Heart left ventricle (tissue), 16 donors: ENCODE data around the gene HIGD1C. TPM values are rescaled to one million over a fixed set of nuclear protein-coding genes. Genes with fewer than 3 reads are reported as not detected.

ENCODE experiments used
- ATAC-seq, 4 donors: fragments of 200-7000 bp; cut with Tn5 transposase; one replicate each; pipeline ENCODE4 v1.9.1; 2020 to 2022; ENCODE audit warnings: moderate library complexity in 4 of 4, mild to moderate bottlenecking in 3 of 4, moderate number of reproducible peaks in 1 of 4
- DNase-seq, 5 donors: peaks; one replicate each; pipeline ENCODE4 v3.0.0-alpha.2; 2020
- H3K27ac ChIP-seq, 12 donors: fragments of 200-600 bp; sonication (generic) in 4 of 12; one replicate each; pipeline versions ENCODE4 v1.5.0 to v1.8.0; 2016 to 2022; ENCODE audit warnings: mild to moderate bottlenecking in 2 of 12
- H3K27me3 ChIP-seq, 9 donors: fragments of 200-600 bp; sonication (generic) in 2 of 9; one replicate each; pipeline versions ENCODE4 v1.5.1 to v1.8.0; 2016 to 2022; ENCODE audit warnings: mild to moderate bottlenecking in 3 of 9
- H3K36me3 ChIP-seq, 9 donors: fragments of 200-600 bp; sonication (generic) in 2 of 9; one replicate each; pipeline versions ENCODE4 v1.5.0 to v1.8.0; 2018 to 2022; ENCODE audit warnings: mild to moderate bottlenecking in 2 of 9
- H3K4me1 ChIP-seq, 12 donors: fragments of 200-600 bp; sonication (generic) in 4 of 12; one replicate each; pipeline versions ENCODE4 v1.5.0 to v1.8.0; 2016 to 2022; ENCODE audit warnings: mild to moderate bottlenecking in 3 of 12
- H3K4me3 ChIP-seq, 12 donors: fragments of 200-600 bp; sonication (generic) in 4 of 12; one replicate each; pipeline versions ENCODE4 v1.5.0 to v1.8.0; 2017 to 2022; ENCODE audit warnings: mild to moderate bottlenecking in 9 of 12, moderate library complexity in 4 of 12
- H3K9me3 ChIP-seq, 12 donors: fragments of 200-600 bp; sonication (generic) in 4 of 12; one replicate each; pipeline versions ENCODE4 v1.5.0 to v1.8.0; 2016 to 2022; ENCODE audit warnings: mild to moderate bottlenecking in 1 of 12
- CTCF ChIP-seq, 12 donors: fragments of 200-600 bp; sonication (generic) in 4 of 12; IDR thresholded peaks; one replicate each; pipeline versions ENCODE4 v1.5.0 to v1.8.0; 2018 to 2022; ENCODE audit warnings: antibody characterized with exemption in 12 of 12, mild to moderate bottlenecking in 5 of 12
- POLR2A ChIP-seq, 2 donors: fragments of 450-650 bp; IDR thresholded peaks; one replicate each; pipeline ENCODE4 v1.6.1; 2017; ENCODE audit warnings: antibody characterized with exemption in 2 of 2, mild to moderate bottlenecking in 2 of 2, moderate library complexity in 2 of 2
- WGBS, 4 donors: extraction: QIAGEN DNeasy Blood & Tissue Kit in 2 of 4; methylation state at CpG; one replicate each; pipeline versions ENCODE4 v1.1.5 to v1.1.7; 2013 to 2018; 5-methylcytosine and 5-hydroxymethylcytosine counted together
- intact Hi-C, 10 donors: fragments of 100-400 bp; cut with DNase I; formaldehyde crosslinking; loops; one replicate each; pipeline versions ENCODE4 v1.11.1 to v1.14.2; 2022
- polyA plus RNA-seq, 2 donors: library from polyadenylated mRNA; stranded (reverse); fragments of 200-250 nt; gene quantifications; one replicate each; pipeline ENCODE4 v1.2.3, GENCODE V29; 2013
- total RNA-seq, 9 donors: library from RNA; depleted of rRNA in 2 of 9; stranded (reverse); fragments of >200 nt in 2 of 9; fragmentation: NEBNext Ultra II Directional in 3 of 9; extraction: Animal tissue kit (Norgen Biotek cat#: 25700) in 3 of 9; gene quantifications; one replicate each; pipeline versions ENCODE4 v1.1.0 to v1.2.4, GENCODE V29; 2016 to 2023
- donor health status: ischemic (EF 13 %, LVEDD 7.1; RV severe dilation, severe dysfunction).
- donor health status: healthy with polysubstance abuse.
- donor health status: DM: no; HTN: yes; CAD: no.
- donor health status: DM: no; HTN: no; CAD: no.
- donor health status: ischemic (EF 25% LVEDD 6.9; RV normal size, moderate dysfunction).
- donor health status: ischemic (EF 25% LVEDD 5.7; RV mildly dilated, moderate dysfunction).
- donor health status: healthy.
- donor health status: DM: yes; HTN: yes; CAD: no.
- donor health status: ischemic (EF 35%, LVEDD 5.7; RV mildly dilated, moderate dysfunction).
- donor health status: nonischemic (EF 11% LVEDD 7.7; RV severe dilation, severe dysfunction).
- donor health status: DM: yes; HTN: yes; CAD: no.
- donor health status: PGD.
- donor health status: ischemic (EF 29% LVEDD 5.4; RV normal size, mild dysfunction).
- donor health status: nonischemic (EF 23%, LVEDD 6.1; RV moderate dilation, normal function).

The HIGD1C gene
- total and polyA plus RNA-seq, 11 donors = not detected

GRCh38 chr12:51005671-51006070 lies 53.3 kb downstream of the HIGD1C start:
- peaks cover 0 to 77% (median 63%) of the 10 kb centered on the region in 9 donors for H3K36me3 ChIP-seq
- intact Hi-C loops = no loop called here

GRCh38 chr12:51008329-51009055 lies 56.1 kb downstream of the HIGD1C start:
- TF ChIP-seq POLR2A (IDR thresholded peaks at IDR 0.05) (no peak), CTCF (IDR thresholded peaks at IDR 0.05) (no peak)
- 88 to 100% (median 92%) methylated on average over 1 of the region's 1 CpG for WGBS, 4 donors
- DNase-seq = no peak
- no peaks in the 10 kb centered on the region for H3K9me3 ChIP-seq
- no peak for ATAC-seq
- peaks cover 0 to 50% (median 7%) of the 10 kb centered on the region in 12 donors for H3K4me1 ChIP-seq
- H3K27me3 ChIP-seq = no peaks in the 10 kb centered on the region
- H3K4me3 ChIP-seq = peak overlapping the region in 8 of 12 donors; percentile 18 to 44 (median 26)
- H3K36me3 ChIP-seq = peaks cover 0 to 52% (median 42%) of the 10 kb centered on the region in 9 donors
- H3K27ac ChIP-seq = peak overlapping the region in 11 of 12 donors; percentile 10 to 84 (median 44)
- intact Hi-C loops = no loop called here

More at GRCh38 chr12:51005671-51006070, 53.3 kb downstream of the HIGD1C start:
- TF ChIP-seq CTCF (IDR thresholded peaks at IDR 0.05) (no peak), POLR2A (IDR thresholded peaks at IDR 0.05) (no peak)
- no peak for DNase-seq
- Histone ChIP-seq H3K27ac (no peak overlapping the region), H3K4me3 (no peak overlapping the region), H3K4me1 (peaks cover 0 to 22% (median 2%) of the 10 kb centered on the region in 12 donors), H3K27me3 (no peaks in the 10 kb centered on the region), H3K9me3 (no peaks in the 10 kb centered on the region)
- no peak for ATAC-seq
- WGBS, 4 donors = 86 to 91% (median 90%) methylated on average over 3 of the region's 3 CpGs

- H3K4me3 ChIP-seq = peak overlapping the region in 8 of 12 donors; percentile 18 to 44 (median 26)
- peaks cover 0 to 55% (median 8%) of the 10 kb centered on the region in 12 donors for H3K4me1 ChIP-seq
- DNase-seq = peak; percentile 53 to 76 (median 63)
- H3K9me3 ChIP-seq = no peaks in the 10 kb centered on the region
- H3K27me3 ChIP-seq = no peaks in the 10 kb centered on the region
- TF ChIP-seq POLR2A (IDR thresholded peaks at IDR 0.05) = no peak
- TF ChIP-seq CTCF (IDR thresholded peaks at IDR 0.05) = no peak
- H3K27ac ChIP-seq = peak overlapping the region in 10 of 12 donors; percentile 15 to 84 (median 48)
- ATAC-seq = peak; percentile 83 to 94 (median 88)
- 64 to 79% (median 71%) methylated on average over 8 of the region's 8 CpGs for WGBS, 4 donors
- intact Hi-C loops = no loop called here
- H3K36me3 ChIP-seq = peaks cover 0 to 46% (median 36%) of the 10 kb centered on the region in 9 donors
These were observed 56.7 kb downstream of the HIGD1C start for GRCh38 chr12:51009056-51009440.

- TF ChIP-seq CTCF (IDR thresholded peaks at IDR 0.05) = no peak
- TF ChIP-seq POLR2A (IDR thresholded peaks at IDR 0.05) = no peak
- peak in 2 of 4 donors; percentile 23 to 36 for ATAC-seq
- Histone ChIP-seq H3K27me3 (no peaks in the 10 kb centered on the region), H3K36me3 (peaks cover 0 to 19% (median 11%) of the 10 kb centered on the region in 9 donors), H3K4me1 (peaks cover 0 to 56% (median 8%) of the 10 kb centered on the region in 12 donors), H3K4me3 (no peak overlapping the region), H3K27ac (peak overlapping the region in 1 of 12 donors; percentile 7), H3K9me3 (no peaks in the 10 kb centered on the region)
- WGBS, 4 donors = 68 to 85% (median 80%) methylated on average over 4 of the region's 4 CpGs
- no peak for DNase-seq
- intact Hi-C loops = loop anchor here in 1 of 10 donors (10.0 kb wide), 1 partner anchor 77 kb away; no protein-coding TSS in a partner anchor
These were observed 59.6 kb downstream of the HIGD1C start for GRCh38 chr12:51011955-51012354.
